IgD-negative memory B cell (primary cell): ENCODE measurements around the gene TMEM50B. TPM values are rescaled to one million over a fixed set of nuclear protein-coding genes. Genes with fewer than 3 reads are reported as not detected.
A peak's percentile ranks its signal among the peaks of the same experiment; 100 is the strongest.

Experiments
- H3K27ac Mint-ChIP-seq, 3 donors: one replicate each; pipeline ENCODE4 v1.8.0; 2020 to 2022; ENCODE audit warnings: mild to moderate bottlenecking in 3 of 3, mixed read lengths in 3 of 3, moderate library complexity in 1 of 3
- H3K27me3 Mint-ChIP-seq: one replicate; pipeline ENCODE4 v1.8.0; 2021; ENCODE audit warnings: mixed read lengths
- H3K36me3 Mint-ChIP-seq: one replicate; pipeline ENCODE4 v1.8.0; 2020; ENCODE audit warnings: mild to moderate bottlenecking, mixed read lengths
- H3K4me1 Mint-ChIP-seq, 3 donors: one replicate each; pipeline ENCODE4 v1.8.0; 2020 to 2022; ENCODE audit warnings: mixed read lengths in 3 of 3, mild to moderate bottlenecking in 1 of 3
- H3K4me3 Mint-ChIP-seq, 4 donors: one replicate each; pipeline ENCODE4 v1.8.0; 2020 to 2022; ENCODE audit warnings: mild to moderate bottlenecking in 4 of 4, mixed read lengths in 4 of 4, moderate library complexity in 3 of 4
- H3K9me3 Mint-ChIP-seq, 3 donors: one replicate each; pipeline ENCODE4 v1.8.0; 2020 to 2021; ENCODE audit warnings: mixed read lengths in 3 of 3, mild to moderate bottlenecking in 1 of 3
- polyA plus RNA-seq: library from polyadenylated mRNA; unstranded; fragments of 300-500 nt; fragmentation: Illumina TruSeq; gene quantifications from one replicate; pipeline ENCODE4 v1.2.3, GENCODE V29; 2021

Gene TMEM50B
- polyA plus RNA-seq, 1 donor from 2014 or later, result 31.9 TPM

- Mint-ChIP-seq H3K27ac (peak overlapping the region; percentile 65 to 90 (median 82)), H3K4me3 (peak overlapping the region; percentile 80 to 96 (median 88)), H3K9me3 (no peaks in the 10 kb centered on the region), H3K4me1 (peaks cover 22 to 37% (median 36%) of the 10 kb centered on the region in 3 donors), H3K36me3 (no peaks in the 10 kb centered on the region), H3K27me3 (no peaks in the 10 kb centered on the region)
Observed at GRCh38 chr21:33402001-33402979, 77.5 kb downstream of the TMEM50B start.

DNA sequence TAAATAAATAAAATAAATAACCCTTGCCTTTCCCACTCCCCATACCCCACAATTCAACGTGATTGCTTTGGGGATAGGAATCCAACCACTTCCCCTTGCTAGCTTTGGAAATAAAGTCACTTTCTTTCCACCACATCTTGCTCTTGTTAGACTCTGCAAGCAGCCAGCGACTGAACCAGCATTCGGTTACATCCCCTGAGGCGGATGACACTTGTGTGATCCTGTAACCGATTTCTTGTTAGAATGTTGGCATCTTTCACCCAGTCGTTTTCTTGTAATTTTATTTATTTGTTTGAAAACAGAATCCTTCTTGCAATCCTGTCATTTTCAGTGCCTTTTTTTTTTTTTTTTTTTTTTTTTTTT, 78.2 kb downstream of the TMEM50B start:
- H3K36me3 Mint-ChIP-seq, result no peaks in the 10 kb centered on the region
- peak overlapping the region in 1 of 3 donors; percentile 59 for H3K27ac Mint-ChIP-seq
- peaks cover 15 to 30% (median 29%) of the 10 kb centered on the region in 3 donors for H3K4me1 Mint-ChIP-seq
- H3K27me3 Mint-ChIP-seq, result no peaks in the 10 kb centered on the region
- H3K4me3 Mint-ChIP-seq, result peak overlapping the region in 1 of 4 donors; percentile 80
- H3K9me3 Mint-ChIP-seq, result no peaks in the 10 kb centered on the region

Other genes with a start within 250 kb of the TMEM50B start
- gene IL10RB, start 213.6 kb downstream of the TMEM50B start, polyA plus RNA-seq, result 56.6 TPM
- gene IFNAR1, start 155.0 kb downstream of the TMEM50B start, polyA plus RNA-seq, result 93.6 TPM
- gene IFNGR2, start 76.6 kb downstream of the TMEM50B start, polyA plus RNA-seq, result 131 TPM
- 0.21 TPM for gene DNAJC28, start 11.7 kb upstream of the TMEM50B start, polyA plus RNA-seq
- gene GART, start 62.1 kb upstream of the TMEM50B start, polyA plus RNA-seq, result 44.7 TPM
- 699 TPM for gene SON, start 63.1 kb upstream of the TMEM50B start, polyA plus RNA-seq
- 1.5 TPM for gene DONSON, start 108.7 kb upstream of the TMEM50B start, polyA plus RNA-seq
- gene CRYZL1, start 161.8 kb upstream of the TMEM50B start, polyA plus RNA-seq, result 30.2 TPM
- gene ITSN1, start 162.5 kb upstream of the TMEM50B start, polyA plus RNA-seq, result 0.01 TPM